NCI-H1694 (cell line): Measurements from ENCODE around the gene ENO4.

Experiments
- DNase-seq: peaks from one replicate; lab custom pipeline; 2025; lab: John Stamatoyannopoulos, UW

ENO4 gene

DNA sequence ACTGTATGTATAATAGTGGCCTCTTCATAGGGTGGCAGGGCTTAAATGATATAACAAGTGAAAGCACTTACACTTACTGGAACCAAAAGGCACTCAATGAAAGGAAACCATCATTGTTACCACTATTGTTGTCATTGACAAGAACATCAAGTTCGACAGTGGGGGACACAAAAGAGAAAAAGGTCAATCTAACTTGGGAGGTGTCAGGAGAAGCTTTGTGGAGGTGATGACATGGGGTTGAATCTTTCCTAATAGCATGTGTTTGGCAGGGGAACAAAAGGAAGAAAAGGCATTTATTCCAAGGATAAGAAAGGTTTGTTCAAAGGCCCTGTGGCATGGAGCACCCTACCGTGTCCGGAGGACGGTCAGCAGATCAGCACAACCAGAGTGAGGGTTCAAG lies 18.2 kb upstream of the ENO4 start:
- DNase-seq: no peak

DNA sequence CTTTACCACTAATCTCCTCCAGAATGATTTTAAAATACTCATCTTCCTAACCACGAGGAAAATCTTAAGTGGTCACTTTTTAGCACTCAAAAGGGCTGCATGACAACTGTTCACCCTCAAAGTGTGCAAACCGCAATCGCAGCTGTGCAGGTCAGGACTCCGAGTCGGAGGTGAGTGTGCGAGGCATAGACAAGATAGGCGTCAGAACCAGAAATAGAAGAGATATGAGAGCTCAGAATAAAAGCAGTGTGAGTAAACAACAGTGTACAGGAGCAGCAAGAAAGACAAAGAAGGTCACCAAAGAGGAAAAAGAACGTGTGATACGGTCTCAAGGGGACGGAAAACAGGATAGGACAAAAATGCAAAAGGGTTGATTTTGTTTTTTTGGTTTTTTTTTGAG lies 17.5 kb upstream of the ENO4 start:
- no peak for DNase-seq

DNA sequence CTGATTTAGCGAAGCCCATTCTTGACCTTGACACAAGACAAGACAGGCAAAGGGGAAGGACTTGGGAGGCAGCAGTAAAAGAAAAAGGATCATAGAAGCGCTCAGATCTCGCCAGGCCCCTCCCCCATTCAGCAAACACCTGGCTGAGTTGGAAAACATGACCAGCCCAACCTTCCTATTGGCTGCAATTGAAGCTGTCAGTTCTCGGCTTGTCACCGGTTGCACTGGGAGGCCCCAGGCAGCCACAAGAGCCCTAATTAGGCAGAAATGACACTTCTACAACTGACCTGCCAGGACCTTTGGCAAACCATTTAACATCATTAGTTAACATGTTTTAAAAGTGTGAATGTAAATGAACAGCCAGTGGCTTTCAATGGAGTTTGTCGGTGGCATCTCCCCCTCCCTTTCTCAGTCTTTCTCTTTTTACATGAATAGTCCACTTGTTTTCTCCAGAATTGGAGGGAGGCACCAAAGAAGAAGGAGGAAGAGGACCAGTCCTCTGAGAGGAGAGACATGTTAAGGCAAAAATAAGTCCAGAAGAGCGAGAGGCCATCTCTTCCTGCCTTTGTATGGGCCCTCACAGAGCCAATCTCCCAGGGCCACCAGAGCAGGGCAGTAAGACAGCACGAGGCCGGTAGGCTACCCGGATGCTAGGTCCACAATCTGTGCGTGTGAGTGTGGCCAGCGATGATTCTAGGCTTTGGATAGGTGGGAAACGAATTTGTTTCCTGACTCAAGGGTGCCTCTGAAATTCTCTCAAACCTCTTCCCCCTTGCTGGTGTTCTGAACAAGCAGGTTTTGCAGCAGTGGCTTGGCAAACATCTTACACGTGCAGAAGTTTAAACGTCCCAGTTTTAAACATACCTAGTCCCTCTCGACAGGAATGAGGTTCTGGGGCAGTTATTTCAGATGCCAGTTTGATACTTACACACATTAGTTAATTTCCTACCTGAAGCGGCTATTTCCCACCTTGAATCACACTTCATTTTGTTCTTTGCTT lies 15.0 kb upstream of the ENO4 start:
- no peak for DNase-seq

DNA sequence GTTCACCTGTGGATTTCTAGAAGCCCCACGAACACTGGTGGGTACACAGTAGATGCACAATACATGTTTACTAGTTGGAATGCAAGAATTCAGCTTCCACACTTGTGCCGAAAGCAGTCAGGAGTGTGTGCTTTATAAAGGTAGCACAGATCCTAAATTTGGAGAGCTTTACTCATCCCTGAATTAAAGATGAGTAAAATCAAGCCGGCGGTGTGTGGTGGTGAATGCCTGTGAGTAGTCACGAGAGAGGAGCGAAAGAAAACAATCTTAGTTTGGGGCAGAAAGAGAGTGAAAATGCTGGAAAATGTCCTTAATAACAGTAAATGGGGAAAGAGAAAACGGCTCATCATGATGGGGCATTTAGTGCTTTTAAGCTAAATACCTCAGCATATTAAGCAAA lies 13.6 kb upstream of the ENO4 start:
- DNase-seq: no peak

DNA sequence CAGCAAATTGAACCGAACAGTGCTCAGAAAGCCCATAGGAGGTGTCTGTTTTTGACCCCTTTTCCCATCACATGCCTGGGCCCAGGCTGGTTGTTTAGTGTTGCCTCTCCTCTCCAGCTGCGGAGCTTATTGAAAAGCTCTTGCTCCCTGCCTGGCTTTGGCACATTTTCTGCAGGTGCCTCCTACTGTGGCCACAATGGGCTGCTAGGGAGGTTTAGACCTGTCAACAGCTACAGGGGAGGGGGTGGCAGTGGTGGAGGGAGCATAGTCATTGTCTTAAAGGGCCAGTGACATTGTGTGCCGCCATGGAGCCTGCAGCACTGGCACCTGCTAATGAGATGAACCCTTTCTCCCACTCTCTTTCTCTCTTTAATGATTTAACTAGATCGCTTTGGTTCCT lies 13.2 kb upstream of the ENO4 start:
- DNase-seq: no peak

DNA sequence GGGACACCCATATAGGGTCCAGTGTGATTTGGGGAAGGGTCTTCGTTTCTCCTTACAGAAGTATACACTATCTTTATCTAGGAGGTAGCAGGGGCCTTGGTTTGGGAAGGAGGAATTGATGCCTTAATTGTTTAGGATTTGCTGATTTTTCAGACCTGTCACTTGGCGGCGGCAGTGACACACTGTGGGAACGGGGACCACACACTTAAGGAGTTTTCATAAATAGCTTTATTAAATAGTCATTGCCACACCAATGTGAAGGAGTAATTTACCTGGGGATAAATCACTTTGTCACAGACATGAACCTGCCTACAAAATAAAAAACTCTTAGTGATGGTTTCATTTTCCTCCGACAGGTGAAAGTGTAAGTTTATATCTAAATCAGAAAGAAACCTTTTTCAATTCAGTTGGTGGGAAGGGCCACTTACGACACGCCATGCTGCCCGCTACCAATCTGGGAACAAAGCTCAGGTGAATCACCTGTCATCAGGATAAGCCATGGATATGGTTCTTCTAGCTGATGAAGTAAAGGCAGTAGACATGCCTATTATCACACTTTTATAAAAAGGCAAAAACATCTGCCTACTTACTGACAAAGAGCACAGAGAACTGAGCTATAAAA lies 12.3 kb upstream of the ENO4 start:
- DNase-seq: no peak

DNA sequence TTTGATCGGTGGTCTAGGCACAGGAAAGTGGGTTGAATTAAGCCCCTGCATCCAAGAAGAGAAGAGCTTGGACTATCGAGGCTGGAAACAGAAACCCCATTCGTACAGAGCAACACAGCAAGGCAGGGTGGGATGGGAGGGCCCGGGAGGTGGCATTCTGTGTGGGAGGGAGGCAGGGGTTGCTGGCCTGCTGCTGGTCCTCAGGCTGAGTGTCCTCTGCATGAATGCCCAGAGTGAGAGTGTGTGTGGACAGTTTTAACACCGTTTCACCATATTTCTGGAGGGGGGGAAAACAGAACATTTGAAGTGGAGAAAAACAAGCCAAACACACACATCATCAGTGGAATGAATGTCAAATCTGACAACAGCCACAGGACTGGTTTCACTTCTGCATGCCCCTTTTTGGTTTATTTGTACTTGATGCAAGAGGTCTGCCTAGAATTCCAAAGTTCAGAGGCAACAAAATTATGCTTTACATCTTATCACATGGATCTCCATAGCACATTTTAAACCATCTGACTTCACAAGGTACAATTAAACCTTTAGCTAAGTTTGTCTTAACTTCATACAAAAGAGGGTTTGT lies 11.1 kb upstream of the ENO4 start:
- no peak for DNase-seq

DNA sequence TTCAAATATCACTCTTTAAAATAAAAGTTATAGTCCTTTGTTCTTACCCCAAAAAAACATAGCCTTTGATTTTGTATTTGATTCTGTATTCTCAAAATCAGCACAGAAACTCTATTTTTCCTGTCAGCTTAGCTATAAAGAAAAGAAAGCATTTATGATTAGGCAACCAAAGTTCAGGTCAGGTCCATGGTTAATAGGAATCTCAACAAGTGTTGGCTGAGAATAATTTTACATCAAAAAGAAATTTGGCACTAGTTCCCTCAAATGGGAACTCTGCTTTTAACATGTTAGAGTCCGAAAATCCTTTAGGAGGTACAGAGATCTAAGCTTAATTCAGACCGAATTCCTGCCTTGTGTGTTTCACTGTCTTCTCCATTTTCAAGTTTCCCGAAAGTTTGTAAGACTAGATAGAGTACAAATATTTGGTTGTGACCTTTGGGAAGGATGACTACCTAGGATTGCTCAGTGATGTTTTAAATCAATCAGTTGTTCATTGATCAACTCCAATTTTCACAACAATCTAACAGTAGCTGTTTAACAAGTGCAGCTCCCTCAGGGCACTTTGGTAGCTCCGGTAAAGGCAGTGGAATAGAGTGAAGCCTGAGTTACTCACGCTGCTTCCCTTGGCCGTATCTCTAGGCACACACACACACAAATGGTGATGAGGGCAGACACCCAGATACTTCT lies 8.8 kb upstream of the ENO4 start:
- no peak for DNase-seq

DNA sequence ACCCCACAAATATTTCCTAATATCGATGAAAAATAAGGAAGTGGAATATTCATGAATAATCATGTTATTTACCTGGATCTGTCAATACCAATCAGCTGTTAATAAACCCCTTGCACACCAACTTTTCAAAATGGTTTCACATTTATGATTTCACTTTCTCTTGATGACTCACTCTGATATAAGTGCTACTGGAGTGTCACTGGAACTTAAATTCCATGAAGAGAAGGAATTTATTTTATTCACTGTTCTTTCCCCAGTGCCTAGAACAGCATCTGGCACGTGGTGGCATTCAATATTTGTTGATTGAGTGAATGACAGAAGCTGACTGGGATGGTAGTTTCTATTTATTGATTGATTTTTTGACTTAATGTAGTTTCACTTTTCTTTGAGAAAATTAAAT lies 3.5 kb upstream of the ENO4 start:
- DNase-seq: no peak

DNA sequence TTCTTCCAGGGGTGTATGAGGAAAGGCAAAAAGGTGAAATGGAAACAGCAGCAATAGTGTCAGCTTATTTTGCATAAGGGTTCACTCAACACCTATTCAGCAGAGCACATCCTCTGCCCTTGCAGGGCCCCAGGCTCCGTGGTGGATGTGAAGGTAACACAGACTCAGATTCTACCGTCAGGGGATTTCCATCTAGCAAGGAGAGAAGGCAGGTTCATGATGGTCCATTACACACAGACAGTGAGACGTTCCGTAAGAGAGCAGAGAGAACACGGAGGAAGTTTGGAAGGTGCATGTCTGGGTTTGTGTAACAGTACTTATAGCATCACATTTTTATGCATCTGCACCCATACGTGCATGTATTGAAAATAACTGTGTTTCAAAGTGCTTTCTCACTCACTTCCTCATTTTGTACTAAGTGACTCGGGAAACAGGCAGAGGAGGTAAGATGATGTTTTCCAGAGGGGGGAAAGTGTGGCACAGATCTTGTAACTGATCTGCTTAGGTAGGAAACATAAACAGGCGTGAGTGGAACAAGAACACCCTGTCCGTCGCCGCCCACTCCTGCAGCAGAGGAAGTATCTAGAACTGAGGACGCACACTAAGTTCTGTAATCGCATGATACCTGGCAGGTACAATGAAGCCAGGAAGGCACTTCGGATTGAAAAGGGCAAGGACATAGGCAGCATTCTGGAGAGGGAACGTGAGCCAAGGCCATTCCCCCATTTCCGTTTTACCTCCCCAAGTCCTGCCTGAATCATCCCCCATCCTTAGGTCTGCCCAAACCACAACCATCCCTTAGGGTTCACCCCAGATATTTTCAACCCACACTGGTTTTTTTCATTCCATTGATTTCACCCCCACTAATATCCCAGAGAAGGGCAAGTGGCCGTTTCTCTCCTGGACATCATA lies 1.0 kb upstream of the ENO4 start:
- no peak for DNase-seq

DNA sequence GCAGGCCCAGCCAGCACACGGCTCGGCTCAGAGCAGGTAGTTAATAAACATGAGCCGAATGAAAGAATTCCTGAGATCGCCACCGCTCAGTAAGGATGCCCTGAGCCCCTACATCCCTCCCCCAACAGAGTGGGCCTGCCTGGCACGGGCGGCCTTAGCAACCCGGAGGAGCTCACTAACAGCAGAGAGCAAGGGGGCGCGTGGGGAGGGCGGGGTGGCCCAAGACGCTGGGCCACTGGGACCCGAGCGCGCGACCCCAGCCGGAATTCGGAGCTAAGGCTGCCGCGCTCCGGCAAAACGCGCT lies 403 bp upstream of the ENO4 start:
- no peak for DNase-seq

DNA sequence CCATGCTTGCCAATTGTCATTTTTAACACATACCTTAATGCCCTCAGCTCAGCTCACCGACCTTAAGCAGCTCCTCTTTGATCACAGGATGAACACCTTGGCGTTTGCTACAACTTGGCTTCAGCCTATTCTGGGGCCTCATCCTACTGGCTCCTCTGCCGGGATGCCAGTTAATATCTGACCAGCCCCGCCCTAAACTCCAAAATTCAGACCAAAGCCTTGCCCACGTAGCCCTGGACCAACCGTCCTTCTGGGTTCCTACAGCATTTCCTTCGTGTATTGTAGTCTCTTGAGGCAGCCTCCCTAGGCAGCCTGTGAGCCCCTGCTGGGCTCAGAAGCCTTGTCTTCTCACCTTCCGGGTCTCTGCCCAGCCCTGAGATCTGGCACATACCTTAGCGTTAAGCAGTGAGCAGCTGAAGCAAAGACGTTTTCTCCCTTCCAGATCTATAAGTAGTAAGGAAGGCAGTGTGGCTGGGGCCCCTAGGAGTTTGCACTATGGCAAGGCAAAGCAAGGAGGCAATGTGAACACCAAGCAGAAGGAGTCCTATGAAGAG lies 836 bp downstream of the ENO4 start:
- DNase-seq: no peak

DNA sequence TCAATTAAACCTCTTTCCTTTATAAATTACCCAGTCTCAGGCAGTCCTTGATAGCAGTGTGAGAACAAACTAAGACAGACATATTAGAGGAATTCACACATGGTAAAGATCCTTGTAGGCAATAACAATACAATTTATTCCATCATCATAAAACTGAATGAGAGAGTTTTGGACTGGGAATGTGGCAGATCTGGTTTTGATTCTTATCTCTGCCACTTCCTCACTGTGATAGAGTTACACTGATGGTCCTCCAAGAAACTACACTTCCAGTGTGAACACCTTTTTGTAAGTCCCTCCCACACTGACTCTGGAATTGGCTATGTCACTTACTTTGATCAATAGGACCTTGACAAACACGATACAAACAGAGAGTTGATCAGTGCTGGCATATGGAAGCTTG lies 2.9 kb downstream of the ENO4 start:
- DNase-seq: no peak

DNA sequence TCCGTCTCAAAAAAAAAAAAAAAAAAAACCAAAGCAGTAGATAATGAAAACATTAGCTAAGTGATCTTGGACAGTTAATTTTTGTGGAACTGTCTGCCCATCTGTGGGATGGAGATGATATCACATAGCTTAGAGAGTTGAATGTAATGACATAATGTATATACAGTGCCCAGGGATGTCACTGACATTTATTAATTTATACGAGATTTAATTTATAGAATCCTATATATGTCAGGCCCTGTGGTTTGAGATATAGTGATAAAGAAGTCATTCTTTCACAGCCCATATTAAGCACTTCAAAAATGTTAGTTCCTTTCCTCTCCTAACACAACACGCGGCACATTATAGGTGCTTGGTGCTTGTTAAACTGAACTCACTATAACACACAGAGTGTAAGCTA lies 4.0 kb downstream of the ENO4 start:
- DNase-seq: no peak

DNA sequence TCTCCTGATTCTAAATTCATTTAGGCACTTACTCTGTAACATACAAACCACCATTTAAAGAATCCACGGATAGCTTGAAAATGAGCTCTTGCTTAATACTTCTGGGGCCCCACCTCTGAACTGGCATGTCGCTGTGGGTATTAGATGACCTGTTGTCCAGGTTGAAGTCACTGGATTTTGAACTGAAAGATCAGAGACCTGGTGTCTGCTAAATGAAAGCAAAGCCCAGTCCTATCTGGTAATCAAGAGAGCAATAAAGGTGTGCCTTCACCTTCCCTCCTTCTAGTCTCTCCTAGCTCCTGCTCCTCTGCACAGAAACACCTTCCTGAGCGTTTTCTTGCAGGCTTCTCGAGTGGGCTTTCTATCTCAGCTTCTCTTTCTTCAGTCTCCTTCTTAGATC lies 4.4 kb downstream of the ENO4 start:
- DNase-seq: no peak

DNA sequence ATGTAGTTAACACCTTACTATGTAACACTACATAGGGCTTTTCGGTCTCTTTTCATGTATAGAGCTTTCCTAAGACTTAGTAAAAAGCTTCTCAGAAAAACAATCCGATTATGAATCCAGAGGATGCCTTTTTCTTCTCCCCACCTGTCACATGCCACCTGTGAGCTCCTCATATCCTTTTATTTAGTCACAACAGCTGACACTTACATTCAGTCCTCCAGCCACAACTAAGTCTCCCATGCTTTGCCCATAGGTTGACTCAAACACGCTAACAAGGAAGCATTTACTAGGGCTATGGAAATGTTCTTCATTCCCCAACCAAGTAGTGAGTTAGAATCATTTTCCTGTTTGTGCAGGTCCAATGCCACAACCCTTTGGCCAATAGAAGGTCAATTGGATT lies 7.9 kb downstream of the ENO4 start:
- no peak for DNase-seq

DNA sequence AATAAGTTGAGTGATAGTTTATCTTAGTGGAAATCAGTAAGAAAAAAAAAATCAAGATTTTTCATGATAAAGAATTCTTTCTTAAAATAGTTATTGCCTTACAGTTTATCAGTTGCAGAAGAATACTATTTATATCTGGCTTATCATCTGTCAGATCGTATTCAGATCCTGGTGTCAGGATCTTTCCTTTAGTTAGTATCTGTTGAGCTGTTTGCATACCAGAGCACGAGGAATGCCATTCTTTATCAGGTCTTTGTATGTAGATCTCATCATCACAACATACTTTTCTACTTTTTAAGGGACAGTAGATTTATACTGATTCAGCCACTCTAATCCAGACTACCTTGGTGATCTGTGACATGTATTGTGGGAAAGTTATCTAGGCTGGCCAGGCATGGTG lies 12.5 kb downstream of the ENO4 start:
- DNase-seq: no peak

DNA sequence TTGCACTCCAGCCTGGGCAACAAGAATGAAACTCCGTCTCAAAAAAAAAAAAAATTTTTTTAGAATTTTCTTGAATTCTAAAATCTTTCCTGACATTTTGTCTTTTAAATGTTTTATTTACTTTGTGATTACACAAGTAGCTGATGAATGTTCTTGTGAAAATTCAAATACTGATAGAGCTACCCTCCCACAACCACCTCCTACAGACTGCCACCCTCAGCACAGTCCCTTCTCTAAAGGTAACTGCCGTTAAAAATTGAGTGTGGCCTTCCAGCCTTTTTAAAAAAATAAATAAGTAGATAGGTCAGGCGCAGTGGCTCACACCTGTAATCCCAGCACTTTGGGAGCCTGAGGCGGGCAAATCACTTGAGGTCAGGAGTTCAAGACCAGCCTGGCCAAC lies 15.1 kb downstream of the ENO4 start:
- DNase-seq: no peak

DNA sequence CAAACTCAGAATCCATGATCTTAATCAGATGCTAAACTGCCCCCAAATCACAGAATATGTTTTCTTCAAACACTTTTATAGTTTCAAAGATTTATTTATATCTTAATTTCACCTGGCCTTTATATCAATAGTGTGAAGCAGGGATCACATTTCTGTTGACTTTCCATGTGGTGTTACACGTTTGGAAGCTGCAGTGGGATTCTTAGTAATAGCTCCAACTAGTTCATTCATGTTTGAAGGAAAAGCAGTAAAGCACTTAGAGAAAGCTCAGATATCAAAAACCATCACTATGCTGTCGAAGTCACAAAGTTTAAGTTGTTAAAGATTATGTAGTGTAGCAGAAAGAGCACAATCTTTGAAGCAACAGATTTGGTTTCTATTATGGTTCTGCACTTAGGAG lies 16.8 kb downstream of the ENO4 start:
- DNase-seq: no peak

DNA sequence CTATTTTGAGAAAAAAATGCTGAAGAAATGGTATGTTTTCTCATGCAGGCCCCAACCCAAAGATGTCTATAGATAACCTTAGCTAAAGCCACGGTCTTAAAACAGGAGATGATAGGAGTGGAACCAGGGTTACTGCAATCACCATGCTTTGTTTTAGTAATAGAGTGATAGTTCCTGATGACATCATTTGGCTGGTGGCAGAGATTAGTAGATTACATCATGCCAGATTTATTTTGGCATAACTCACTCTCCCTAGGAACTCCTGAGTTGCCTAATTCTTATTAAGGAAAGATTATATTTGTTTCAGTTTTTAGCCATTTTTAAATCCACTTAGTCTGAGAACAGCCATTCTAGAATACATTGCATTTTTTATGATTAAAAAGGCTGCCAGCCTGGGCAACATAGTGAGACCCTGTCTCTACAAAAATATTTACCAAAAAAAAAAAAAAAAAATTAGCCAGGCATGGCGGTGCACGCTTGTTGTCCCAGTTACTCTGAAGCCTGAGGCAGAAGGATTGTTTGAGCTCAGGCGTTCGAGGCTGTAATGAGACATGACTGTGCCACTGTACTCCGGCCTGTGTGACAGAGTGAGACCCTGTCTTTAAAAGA lies 17.8 kb downstream of the ENO4 start:
- no peak for DNase-seq

DNA sequence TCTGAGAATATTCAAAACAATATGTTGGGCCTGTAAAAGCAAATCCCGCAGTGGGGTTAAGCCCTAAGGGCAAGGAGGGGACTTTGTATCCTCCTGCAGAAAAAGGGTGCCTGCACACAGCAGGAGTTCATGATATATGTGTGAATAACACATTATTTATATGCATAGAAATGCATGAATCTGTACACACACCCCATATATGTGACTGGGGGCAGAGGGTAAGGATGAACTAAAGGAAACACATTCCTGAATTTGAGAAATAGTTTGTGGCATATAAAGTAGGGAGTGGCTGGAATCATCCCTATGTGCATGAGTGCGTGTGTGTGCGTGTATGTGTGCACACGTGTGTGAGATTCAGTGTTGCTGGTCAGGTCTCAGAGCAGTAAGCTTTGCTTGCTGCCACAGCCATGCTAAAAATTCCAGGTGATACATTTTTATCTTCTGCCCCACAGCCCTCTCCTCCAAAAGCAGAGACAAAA lies 18.9 kb downstream of the ENO4 start:
- DNase-seq: no peak
